HG02763 (cell line): ENCODE measurements around the gene SLC19A1.
A peak's percentile ranks its signal among the peaks of the same experiment; 100 is the strongest.

Source experiments
- ATAC-seq: cut with Tn5 transposase; IDR thresholded peaks from one replicate; pipeline ENCODE4 v1.9.1; 2021; ENCODE audit warnings: mild to moderate bottlenecking, moderate library complexity; ENCODE audit not compliant: unreplicated experiment

SLC19A1 gene

GRCh38 chr21:45542242-45542666 lies at the start of gene SLC19A1:
Gene SLC19A1 (minus strand): TSS chr21:45542440. CDS start chr21:45537959, 4,481 bp downstream.
- peak; percentile 70 for ATAC-seq

DNA sequence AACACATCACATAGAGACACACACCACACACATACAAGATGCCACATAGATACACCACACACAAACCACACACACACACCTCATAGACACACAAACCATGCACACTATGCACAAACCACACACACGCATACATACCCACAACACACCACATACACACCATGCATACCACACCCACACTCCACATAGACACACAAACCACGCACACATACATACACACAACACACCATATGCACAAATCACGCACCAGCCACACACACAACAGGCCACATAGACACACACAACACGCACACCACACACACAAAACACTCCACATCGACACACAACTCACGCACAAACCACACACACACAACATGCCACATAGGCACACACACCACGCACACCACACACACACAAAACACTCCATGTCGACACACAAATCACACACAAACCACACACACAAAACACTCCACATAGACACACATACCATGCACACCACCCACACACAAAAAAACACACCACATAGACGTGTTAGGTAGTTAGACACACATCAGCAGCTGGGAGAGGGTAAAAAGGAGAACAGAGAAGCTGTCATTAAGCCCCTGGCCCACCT lies 49.5 kb upstream of the SLC19A1 start:
- ATAC-seq = no peak

- no peak for ATAC-seq
Observed at GRCh38 chr21:45590726-45591618, 48.7 kb upstream of the SLC19A1 start.

DNA sequence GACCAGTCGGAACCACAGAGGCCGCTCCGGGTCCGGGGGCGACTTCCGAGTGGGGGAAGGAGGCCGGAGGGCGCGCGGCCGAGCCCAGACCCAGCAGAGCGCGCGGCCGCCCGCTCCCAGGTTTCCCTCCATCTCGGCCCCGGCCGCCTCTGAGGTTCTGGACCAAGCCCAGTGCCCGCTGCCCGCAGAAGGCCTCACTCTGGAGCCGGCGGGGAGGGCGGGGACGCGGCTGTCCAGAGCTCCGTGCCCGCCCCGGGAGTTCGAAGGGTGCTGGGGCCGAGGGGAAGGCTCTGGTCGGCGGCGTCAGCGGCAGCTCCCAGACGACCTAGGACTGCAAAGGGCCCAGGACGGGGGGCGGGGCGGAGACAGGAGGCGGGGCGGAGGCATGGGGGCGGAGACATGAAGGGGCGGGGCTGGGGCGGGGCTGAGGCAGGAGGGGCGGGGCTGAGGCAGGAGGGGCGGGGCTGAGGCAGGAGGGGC lies 48.0 kb upstream of the SLC19A1 start:
- ATAC-seq = no peak

GRCh38 chr21:45589686-45590245 lies 47.5 kb upstream of the SLC19A1 start:
- no peak for ATAC-seq

DNA sequence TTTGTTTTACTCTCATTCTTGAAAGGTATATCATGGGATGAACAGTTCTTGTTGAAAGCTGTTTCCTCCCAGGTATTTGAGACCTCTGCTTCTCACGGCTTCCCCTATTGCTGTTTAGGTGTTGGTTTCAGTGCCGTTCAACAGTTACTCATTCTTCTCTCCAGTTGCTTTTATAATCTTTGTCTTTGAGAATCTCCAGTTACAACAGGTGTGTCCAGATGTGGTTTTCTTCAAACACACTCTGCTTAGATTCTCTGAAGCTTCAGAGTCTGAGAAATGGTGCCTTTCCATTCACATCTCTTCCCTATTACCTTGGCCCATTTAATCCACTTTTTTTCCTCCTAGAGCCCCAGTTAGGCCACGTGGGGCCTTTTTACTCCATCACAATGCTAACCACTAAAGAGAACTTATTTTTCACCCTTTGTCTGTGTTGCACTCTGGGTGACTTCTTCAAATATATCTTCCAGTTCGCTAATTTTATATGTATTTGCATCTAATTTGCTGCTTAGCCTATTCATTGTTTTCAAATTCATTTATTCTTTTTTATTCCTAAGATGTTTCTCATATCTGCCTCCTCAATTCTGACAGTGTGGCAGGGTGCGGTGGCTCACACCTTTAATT lies 46.7 kb upstream of the SLC19A1 start:
- no peak for ATAC-seq

DNA sequence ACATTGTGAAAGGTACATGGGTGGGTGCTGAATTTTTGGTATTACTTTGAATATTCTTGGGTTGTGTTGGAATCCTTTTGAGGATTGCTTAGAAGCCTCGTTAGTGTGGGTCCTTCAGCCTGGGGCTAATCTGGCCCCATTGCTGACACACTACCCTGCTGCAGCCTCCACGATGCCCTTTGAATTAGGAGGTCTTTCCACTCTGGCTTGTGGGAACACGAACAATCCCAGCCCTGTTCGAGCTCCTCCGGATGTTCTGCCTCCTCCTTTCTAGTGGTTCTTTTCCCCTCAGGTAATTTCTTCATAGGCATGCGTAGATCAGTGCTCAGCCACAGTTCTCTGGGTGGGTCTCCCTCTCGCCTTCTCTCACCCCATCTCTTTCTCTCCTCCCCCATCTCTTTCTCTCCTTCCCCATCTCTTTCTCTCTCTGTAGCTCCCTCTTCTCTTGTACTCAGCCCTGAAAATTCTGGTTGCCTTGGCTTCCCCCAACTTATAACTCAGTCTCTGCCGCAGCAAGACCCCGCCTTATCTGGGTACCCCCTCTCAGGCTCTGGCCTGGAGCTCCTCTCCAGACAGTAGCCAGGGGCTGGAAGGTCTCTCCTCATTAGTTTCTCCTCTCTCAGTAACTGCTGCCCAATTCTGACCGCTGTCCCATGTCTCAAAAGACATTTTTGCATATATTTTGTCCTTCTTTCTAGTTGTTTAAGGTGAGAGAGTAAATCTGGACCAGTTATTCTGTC lies 46.0 kb upstream of the SLC19A1 start:
- no peak for ATAC-seq

GRCh38 chr21:45586289-45586858 lies 44.1 kb upstream of the SLC19A1 start:
- ATAC-seq = no peak

- ATAC-seq = no peak
Observed at GRCh38 chr21:45584786-45585185, 42.5 kb upstream of the SLC19A1 start.

DNA sequence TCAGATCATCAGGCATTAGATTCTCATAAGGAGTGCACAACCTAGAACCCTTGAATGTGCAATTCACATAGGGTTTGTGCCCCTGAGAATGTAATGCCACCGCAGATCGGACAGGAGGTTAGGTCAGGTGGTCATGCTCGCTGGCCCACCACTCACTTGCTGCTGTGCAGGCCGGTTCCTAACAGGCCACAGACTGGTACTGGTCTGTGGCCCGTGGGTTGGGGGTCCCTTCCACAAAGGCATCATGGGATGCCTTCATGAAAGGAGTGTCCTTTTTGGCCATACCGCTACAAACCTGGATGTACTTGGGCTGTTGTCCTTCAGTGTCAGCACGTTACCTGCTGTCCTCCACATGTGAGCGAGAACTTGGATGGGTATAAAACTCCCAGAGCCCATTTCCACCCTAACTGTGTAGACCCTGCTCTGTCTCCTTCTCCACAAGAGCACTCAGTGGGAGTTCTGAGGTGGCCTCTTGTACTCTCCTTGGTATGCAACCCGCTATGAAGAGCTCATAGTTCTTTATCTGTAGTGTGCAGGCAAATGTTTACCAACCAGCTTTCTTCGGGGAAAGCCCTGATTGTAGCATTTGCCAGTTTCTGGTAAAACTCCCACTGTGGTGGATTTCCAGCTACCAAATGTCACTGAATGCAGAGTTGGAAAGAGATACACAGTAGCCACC lies 41.7 kb upstream of the SLC19A1 start:
- no peak for ATAC-seq

- ATAC-seq = no peak
Observed at GRCh38 chr21:45582128-45582527, 39.9 kb upstream of the SLC19A1 start.

GRCh38 chr21:45581322-45581712 lies 39.1 kb upstream of the SLC19A1 start:
- no peak for ATAC-seq

DNA sequence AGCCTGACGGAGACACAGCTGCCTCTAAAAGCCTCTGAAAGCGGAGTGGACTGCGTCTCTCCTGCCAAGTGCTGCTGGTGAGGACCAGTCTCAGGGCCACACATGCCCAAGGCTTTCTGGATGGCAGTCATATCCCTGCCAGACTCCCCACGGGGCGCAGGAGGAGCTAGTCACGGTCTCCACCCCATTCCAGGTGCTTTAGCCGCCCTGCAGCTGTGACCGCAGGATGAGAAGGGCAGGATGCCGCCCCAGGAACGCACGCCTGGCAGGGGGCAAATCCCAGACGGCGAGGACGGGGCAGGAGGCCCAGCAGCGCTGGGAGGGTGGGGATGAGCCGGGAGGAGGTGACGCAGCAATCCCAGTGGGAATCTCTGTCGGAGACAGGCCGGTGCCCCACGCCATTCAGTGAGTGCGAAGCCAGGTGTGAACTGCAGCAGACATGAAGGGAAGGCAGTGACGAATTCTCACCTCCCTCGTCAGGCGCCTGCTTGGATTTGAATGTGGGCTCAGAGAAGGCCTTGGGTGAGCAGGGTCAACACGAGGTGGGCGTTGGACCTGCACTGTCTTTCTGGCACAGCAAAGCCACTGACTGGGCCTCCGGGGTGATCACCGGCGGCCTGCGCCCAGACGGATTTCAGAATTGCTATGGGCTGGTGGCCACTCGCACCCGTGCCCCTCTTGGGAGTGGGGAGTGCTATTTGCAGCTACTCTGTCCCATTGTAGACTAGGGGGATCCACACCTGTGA lies 38.5 kb upstream of the SLC19A1 start:
- no peak for ATAC-seq

DNA sequence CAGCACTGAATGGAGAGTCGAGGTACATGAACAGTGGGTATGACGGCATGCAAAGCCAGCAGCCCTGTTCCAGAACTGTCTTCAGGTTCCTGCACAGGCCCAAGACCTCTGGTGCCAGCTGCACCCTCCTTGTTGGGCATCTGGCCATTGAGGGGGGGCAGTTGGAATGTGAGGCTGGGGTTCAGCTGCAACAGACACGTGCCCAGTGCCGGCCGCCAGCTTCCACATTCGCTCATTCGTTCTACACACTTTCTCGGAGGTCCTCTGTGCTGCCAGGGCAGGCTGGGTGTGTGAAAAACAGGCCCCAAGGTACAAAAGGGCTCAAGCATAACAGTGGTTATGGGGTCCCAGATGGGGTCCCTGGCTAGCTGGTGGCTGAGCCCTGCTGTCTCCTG lies 37.9 kb upstream of the SLC19A1 start:
- ATAC-seq = no peak

- ATAC-seq = no peak
Observed at GRCh38 chr21:45579383-45580180, 37.3 kb upstream of the SLC19A1 start.

- no peak for ATAC-seq
Observed at GRCh38 chr21:45578811-45579381, 36.7 kb upstream of the SLC19A1 start.

DNA sequence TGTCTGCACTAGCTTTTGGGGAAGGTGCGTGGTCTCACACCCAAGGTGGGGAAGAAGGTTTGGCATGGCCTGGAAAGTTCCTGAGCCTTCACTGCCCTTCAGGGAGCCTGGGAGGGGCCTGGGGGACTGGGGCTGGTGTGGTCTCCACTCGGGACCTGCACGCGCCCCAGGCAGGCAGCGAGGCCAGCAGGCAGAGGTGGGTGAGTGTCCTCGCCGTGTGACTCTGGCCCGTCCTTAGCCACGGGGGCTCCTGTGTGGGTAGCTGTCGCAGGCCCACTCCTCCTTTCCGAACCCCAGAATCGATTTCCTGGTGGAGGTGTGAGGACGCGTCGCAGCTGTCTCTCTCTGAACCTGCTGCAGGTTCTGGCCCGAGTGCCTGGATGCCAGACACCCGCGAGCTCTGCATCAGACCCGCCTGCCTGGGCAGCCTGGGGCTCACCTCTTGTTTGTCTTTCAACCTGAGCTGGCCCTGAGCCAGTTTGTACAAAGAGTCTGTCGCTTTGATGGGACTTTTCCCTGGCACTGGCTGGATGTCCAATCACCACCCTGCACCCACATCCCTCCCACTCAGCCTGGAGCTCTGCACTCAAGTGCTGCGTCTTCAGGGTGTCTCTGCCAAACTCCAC lies 36.0 kb upstream of the SLC19A1 start:
- ATAC-seq = no peak

- no peak for ATAC-seq
Observed at GRCh38 chr21:45577801-45578175, 35.5 kb upstream of the SLC19A1 start.
